GM20431 (cell line): ENCODE results near the gene ASS1.
"Not testable (repeated sequence)": the region's sequence is repeated elsewhere in the genome, so short reads cannot be mapped to it uniquely, and the experiment has no call there.

Experiments
- in situ Hi-C: fragments of 300-500 bp; cut with MseI, MboI; formaldehyde crosslinking; loops from one replicate; pipeline ENCODE4 v1.15.0; 2020; ENCODE audit warnings: low sequenced_read_pairs; ENCODE audit not compliant: unreplicated experiment

ASS1 gene

GRCh38 chr9:130444565-130445221 lies at the start of gene ASS1:
Gene ASS1, plus strand, starts transcription at chr9:130444961. Its CDS starts 7,268 bp downstream, at chr9:130452229.
- in situ Hi-C loops, result no loop called here

- in situ Hi-C loops, result no loop called here
Measured at GRCh38 chr9:130395810-130396435, 48.8 kb upstream of the ASS1 start.

- in situ Hi-C loops, result no loop called here
Measured at GRCh38 chr9:130396581-130396980, 48.2 kb upstream of the ASS1 start.

GRCh38 chr9:130398487-130399240 lies 46.1 kb upstream of the ASS1 start:
- in situ Hi-C loops, result no loop called here

GRCh38 chr9:130399768-130400167 lies 45.0 kb upstream of the ASS1 start:
- in situ Hi-C loops, result no loop called here

GRCh38 chr9:130400870-130401269 lies 43.9 kb upstream of the ASS1 start:
- in situ Hi-C loops, result no loop called here

- in situ Hi-C loops, result not testable (repeated sequence)
Measured at GRCh38 chr9:130401742-130402141, 43.0 kb upstream of the ASS1 start.

- in situ Hi-C loops, result no loop called here
Measured at GRCh38 chr9:130402243-130402642, 42.5 kb upstream of the ASS1 start.

- in situ Hi-C loops, result no loop called here
Measured at GRCh38 chr9:130402645-130403440, 41.9 kb upstream of the ASS1 start.

GRCh38 chr9:130405657-130406257 lies 39.0 kb upstream of the ASS1 start:
- in situ Hi-C loops, result no loop called here

GRCh38 chr9:130406278-130406895 lies 38.4 kb upstream of the ASS1 start:
- in situ Hi-C loops, result no loop called here

- in situ Hi-C loops, result no loop called here
Measured at GRCh38 chr9:130407916-130408663, 36.7 kb upstream of the ASS1 start.

- in situ Hi-C loops, result no loop called here
Measured at GRCh38 chr9:130408669-130409068, 36.1 kb upstream of the ASS1 start.

GRCh38 chr9:130409246-130409645 lies 35.5 kb upstream of the ASS1 start:
- in situ Hi-C loops, result no loop called here

GRCh38 chr9:130410443-130410842 lies 34.3 kb upstream of the ASS1 start:
- in situ Hi-C loops, result no loop called here

- in situ Hi-C loops, result no loop called here
Measured at GRCh38 chr9:130411566-130411915, 33.2 kb upstream of the ASS1 start.

GRCh38 chr9:130414081-130414731 lies 30.6 kb upstream of the ASS1 start:
- in situ Hi-C loops, result no loop called here

- in situ Hi-C loops, result no loop called here
Measured at GRCh38 chr9:130414910-130415746, 29.6 kb upstream of the ASS1 start.
